Panc1 (cell line): ENCODE measurements around the gene CORO2B. TPM values are rescaled to one million over a fixed set of nuclear protein-coding genes. Genes with fewer than 3 reads are reported as not detected.

Experiments
- ATAC-seq: fragments of 200-7000 bp; cut with Tn5 transposase; 2 replicates; pipeline ENCODE4 v1.9.1; 2020; ENCODE audit warnings: mild to moderate bottlenecking, moderate library complexity
- BruUV-seq: library from RNA; stranded (reverse); fragments of 400-500 nt; replicated peaks from 2 replicates; lab custom pipeline; 2021; lab: Mats Ljungman, UMichigan
- CTCF ChIA-PET: fragments of 300-600 bp; sonication (Branson Sonifier 250); formaldehyde crosslinking; loops from one replicate; lab custom pipeline; 2022; ENCODE audit warnings: antibody characterized with exemption; lab: Charles Lee
- POLR2A ChIA-PET: fragments of 300-600 bp; sonication (Branson Sonifier 250); formaldehyde crosslinking; loops from one replicate; lab custom pipeline; 2022; ENCODE audit warnings: antibody characterized with exemption; lab: Charles Lee
- DNase-seq: peaks from one replicate; pipeline ENCODE4 v3.0.0-alpha.2; 2010; ENCODE audit warnings: low read depth, low spot score
- H3K27ac ChIP-seq: 2 replicates; pipeline ENCODE4 v1.5.1; 2011; ENCODE audit warnings: mild to moderate bottlenecking, low read length, inconsistent platforms
- H3K27me3 ChIP-seq: fragments of 200-500 bp; sonication (Bioruptor generic); 2 replicates; pipeline ENCODE4 v1.6.0; 2014; ENCODE audit warnings: low read length, inconsistent platforms; ENCODE audit not compliant: control insufficient read depth, insufficient read depth
- H3K36me3 ChIP-seq: fragments of 200-500 bp; sonication (Bioruptor generic); 2 replicates; pipeline ENCODE4 v1.5.1; 2014; ENCODE audit warnings: inconsistent platforms, mild to moderate bottlenecking, low read length, moderate library complexity; ENCODE audit not compliant: control insufficient read depth, insufficient read depth
- H3K4me1 ChIP-seq: 2 replicates; pipeline ENCODE4 v1.5.1; 2011; ENCODE audit warnings: inconsistent platforms, mild to moderate bottlenecking, low read length, moderate library complexity; ENCODE audit not compliant: control insufficient read depth, insufficient read depth
- H3K4me3 ChIP-seq, 2 experiments: 2 replicates each; pipeline ENCODE4 v1.5.1; 2011 to 2012; ENCODE audit warnings: low read depth in 2 of 2, low read length in 2 of 2, mild to moderate bottlenecking in 2 of 2, inconsistent platforms in 1 of 2, moderate library complexity in 1 of 2
- H3K9me3 ChIP-seq: fragments of 200-500 bp; sonication (Bioruptor generic); 2 replicates; pipeline ENCODE4 v1.5.1; 2014; ENCODE audit warnings: low read depth, mild to moderate bottlenecking, inconsistent platforms, low read length, moderate library complexity; ENCODE audit not compliant: control insufficient read depth, insufficient read depth
- CTCF ChIP-seq: fragments of 450-650 bp; IDR thresholded peaks from 2 replicates; pipeline ENCODE4 v1.5.1; 2017; ENCODE audit warnings: mild to moderate bottlenecking
- POLR2AphosphoS5 ChIP-seq: IDR thresholded peaks from 2 replicates; pipeline ENCODE4 v1.6.1; 2012; ENCODE audit warnings: mild to moderate bottlenecking, low read depth, low read length, moderate library complexity
- REST ChIP-seq, 2 experiments: IDR thresholded peaks; 2 replicates each; pipeline ENCODE4 v1.6.1; 2011 to 2012; ENCODE audit warnings: low read depth in 2 of 2, control low read depth in 1 of 2, low read length in 1 of 2, mild to moderate bottlenecking in 1 of 2, moderate library complexity in 1 of 2; ENCODE audit not compliant: insufficient read depth in 1 of 2
- SIN3A ChIP-seq: IDR thresholded peaks from 2 replicates; pipeline ENCODE4 v1.6.1; 2012; ENCODE audit warnings: low read depth, mild to moderate bottlenecking, low read length, moderate library complexity, borderline replicate concordance; ENCODE audit not compliant: insufficient read depth
- TCF7L2 ChIP-seq: IDR thresholded peaks from 2 replicates; pipeline ENCODE4 v1.6.1; 2011; ENCODE audit warnings: mild to moderate bottlenecking, low read depth, low read length, inconsistent platforms
- in situ Hi-C: cut with HindIII; loops from 2 replicates; pipeline ENCODE4 v1.10.0; 2016; ENCODE audit warnings: low sequenced_read_pairs, low pct_unique_long_range_greater_than_20kb
- intact Hi-C: fragments of 100-400 bp; cut with micrococcal nuclease; formaldehyde crosslinking; loops from one replicate; pipeline ENCODE4 v1.10.0; 2022; ENCODE audit not compliant: unreplicated experiment
- total RNA-seq: library from RNA; stranded (reverse); gene quantifications from one replicate; pipeline ENCODE4 v1.2.1, GENCODE V29; 2021; ENCODE audit not compliant: unreplicated experiment

CORO2B gene
- total RNA-seq, 1 experiment from 2014 or later, result 0.36 TPM

GRCh38 chr15:68551296-68551635 is 27.5 kb upstream of the CORO2B start:
- no TSS peak for BruUV-seq
- in situ Hi-C loops, result no loop called here
- no peaks in the 10 kb centered on the region for H3K4me1 ChIP-seq
- CTCF ChIA-PET, result interaction anchor here (1.0 to 1.8 kb wide), 2 partner anchors 123 to 245 kb away, joined by 5 to 9 read pairs; no protein-coding TSS in a partner anchor
- H3K27ac ChIP-seq, result no peak overlapping the region
- ATAC-seq, result no peak
- TF ChIP-seq TCF7L2 (no peak), SIN3A (no peak), POLR2AphosphoS5 (no peak), REST (IDR thresholded peaks at IDR 0.05; ENCODE audit: insufficient read depth in 1 of 2, low read depth in 2 of 2, low read length in 1 of 2) (no peak), CTCF (no peak)
- no peaks in the 10 kb centered on the region for H3K9me3 ChIP-seq
- POLR2A ChIA-PET, result no interaction called here
- intact Hi-C loops, result no loop called here
- H3K27me3 ChIP-seq, result no peaks in the 10 kb centered on the region
- H3K4me3 ChIP-seq, result no peak overlapping the region
- DNase-seq, result no peak
- H3K36me3 ChIP-seq, result no peaks in the 10 kb centered on the region

DNA sequence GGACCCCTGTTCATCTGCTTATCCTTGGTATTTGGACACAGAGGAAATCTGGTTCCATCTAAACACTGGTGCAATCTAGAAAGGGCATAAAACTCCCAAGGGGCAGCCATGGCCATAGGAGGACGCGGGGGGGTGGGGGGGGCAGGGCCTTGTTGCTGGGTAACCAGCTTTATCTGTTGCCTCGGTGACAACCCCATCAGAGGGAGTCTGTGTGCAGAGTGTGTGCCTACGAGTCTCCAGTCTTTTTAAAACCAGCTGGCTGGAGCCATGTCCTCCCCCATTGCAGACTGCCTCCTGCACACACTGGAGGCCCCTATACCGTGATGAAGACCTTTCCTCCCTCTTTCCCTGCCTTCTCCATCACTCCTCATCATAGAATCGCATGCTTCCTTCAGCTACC is 26.4 kb upstream of the CORO2B start:
- no peak overlapping the region for H3K4me3 ChIP-seq
- no TSS peak for BruUV-seq
- ATAC-seq, result no peak
- H3K27me3 ChIP-seq, result no peaks in the 10 kb centered on the region
- TF ChIP-seq REST (IDR thresholded peaks at IDR 0.05; ENCODE audit: insufficient read depth in 1 of 2, low read depth in 2 of 2, low read length in 1 of 2), result no peak
- no peak for TF ChIP-seq TCF7L2
- H3K36me3 ChIP-seq, result no peaks in the 10 kb centered on the region
- in situ Hi-C loops (no loop called here), intact Hi-C loops (loop anchor here (2.0 kb wide), 1 partner anchor 122 kb away; no protein-coding TSS in a partner anchor)
- H3K9me3 ChIP-seq, result no peaks in the 10 kb centered on the region
- POLR2A ChIA-PET, result no interaction called here
- H3K4me1 ChIP-seq, result no peaks in the 10 kb centered on the region
- H3K27ac ChIP-seq, result no peak overlapping the region
- CTCF ChIA-PET, result interaction anchor here (0.5 kb wide), 1 partner anchor 122 kb away, joined by 4 read pairs; no protein-coding TSS in a partner anchor
- DNase-seq, result no peak
